HG02981 (cell line): ENCODE results near the gene CYP3A4.
"Not testable (repeated sequence)": the region's sequence is repeated elsewhere in the genome, so short reads cannot be mapped to it uniquely, and the experiment has no call there.

ENCODE experiments used
- ATAC-seq: cut with Tn5 transposase; IDR thresholded peaks from one replicate; pipeline ENCODE4 v1.9.1; 2021; ENCODE audit warnings: mild to moderate bottlenecking, moderate library complexity; ENCODE audit not compliant: unreplicated experiment

The CYP3A4 gene

DNA sequence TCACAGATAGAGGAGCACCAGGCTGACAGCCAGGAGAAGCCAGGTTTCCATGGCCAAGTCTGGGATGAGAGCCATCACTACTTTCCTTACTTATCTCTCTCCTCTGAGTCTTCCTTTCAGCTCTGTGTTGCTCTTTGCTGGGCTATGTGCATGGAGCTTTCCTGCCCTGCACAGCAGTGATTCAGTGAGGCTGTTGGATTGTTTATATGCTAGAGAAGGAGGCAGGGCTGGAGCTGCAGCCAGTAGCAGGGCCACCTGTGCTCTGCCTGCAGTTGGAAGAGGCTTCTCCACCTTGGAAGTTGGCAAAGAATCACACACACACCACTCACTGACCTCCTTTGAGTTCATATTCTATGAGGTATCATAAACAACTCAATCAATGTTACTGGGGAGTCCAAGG is at the start of gene CYP3A4:
Gene CYP3A4 (minus strand): TSS at position 178 of the 400 bp plus-strand sequence. CDS start 103 bp downstream, at position 75.
- ATAC-seq = no peak

DNA sequence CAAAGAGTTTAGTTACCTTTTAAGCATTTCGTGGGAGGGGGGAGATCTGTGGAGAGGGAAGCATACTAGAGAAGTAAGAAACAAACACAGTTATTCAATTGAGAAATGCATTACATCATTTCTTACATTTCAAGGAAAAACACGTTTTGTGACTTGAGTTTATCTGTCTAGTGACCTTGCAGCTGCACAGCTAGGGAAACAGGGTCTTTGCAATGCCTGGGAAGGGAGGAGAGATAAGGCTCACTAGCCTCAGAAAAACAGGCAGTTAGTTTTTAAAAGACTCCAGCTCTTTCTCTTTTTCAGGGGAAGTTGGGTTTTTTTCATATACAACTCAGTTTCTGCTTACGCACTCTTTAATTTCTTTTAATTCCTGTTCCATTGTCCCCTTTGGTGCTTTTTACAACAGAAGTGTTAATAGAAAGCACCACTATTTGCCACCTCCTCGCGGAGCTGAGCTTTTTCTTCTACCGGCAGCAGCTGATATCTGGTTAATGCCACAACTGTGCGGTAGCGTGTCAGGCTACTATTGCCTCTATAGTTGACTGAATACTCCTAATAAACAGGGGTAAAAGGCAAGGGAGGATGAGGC is 49.4 kb upstream of the CYP3A4 start:
- no peak for ATAC-seq

DNA sequence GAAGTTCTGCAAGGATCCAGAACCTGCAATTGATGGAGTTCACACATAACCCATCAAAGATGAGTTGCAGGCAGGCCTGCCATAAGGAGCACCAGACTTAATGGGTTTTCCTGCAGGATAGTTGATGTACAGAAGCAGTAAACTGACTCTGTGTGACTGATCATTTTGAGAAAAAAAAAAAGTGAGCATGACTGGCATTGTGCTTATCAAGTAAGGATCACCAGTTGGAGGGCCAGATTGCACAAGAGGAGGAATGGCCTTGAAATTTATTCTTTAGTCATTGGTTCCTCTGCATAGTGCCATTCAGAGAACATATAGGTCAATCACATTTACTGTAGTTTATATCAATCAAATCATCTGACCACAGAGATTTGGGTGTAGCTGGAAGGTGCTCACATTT is 47.6 kb upstream of the CYP3A4 start:
- no peak for ATAC-seq

DNA sequence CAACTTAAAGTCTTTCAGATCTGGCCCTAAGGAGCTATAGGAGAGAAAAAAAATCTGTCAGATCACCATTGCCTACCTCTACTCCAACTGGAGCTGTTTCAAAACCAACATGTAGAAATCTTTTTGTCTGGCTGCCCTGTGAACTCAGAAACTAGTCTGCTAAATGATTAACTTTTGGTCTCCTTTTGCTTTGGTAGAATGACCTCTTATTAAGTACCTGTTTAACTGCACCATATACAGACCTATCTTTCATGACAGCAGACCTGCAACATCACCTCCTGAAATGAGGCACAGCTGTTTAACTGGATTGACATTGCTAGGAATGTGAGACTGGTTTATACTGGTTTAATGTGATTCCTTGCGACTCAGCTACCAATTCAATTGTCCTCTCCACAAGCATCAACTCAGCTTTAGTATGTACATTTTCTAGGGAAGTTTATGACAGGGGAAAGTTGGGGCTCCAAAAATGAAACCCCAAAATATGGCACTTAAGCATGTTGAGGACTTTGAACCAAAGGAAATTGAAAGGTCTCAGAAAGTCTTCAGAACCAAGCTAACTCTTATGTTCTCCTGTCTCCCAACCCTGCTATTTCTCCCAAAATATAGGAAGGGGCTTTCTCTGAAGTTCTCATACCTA is 45.7 kb upstream of the CYP3A4 start:
- ATAC-seq = no peak

DNA sequence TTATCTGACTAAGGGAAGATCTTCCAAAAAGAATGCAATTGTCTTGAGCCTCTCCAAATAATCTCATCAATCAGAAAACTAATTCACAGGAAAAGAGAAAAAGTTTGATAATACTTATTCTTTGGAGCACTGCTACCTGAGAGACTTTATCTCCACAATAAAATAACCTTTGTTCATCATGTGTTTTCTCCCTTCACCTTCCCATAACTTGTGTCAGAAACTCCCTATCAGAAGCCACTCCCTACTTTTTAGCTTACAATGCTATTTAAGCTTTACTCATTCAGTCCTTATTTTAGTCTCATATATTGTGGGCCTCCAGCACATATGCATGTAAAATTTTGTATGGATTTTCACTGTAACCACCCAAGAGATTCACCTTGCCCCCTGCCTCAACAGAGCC is 44.8 kb upstream of the CYP3A4 start:
- ATAC-seq = no peak

DNA sequence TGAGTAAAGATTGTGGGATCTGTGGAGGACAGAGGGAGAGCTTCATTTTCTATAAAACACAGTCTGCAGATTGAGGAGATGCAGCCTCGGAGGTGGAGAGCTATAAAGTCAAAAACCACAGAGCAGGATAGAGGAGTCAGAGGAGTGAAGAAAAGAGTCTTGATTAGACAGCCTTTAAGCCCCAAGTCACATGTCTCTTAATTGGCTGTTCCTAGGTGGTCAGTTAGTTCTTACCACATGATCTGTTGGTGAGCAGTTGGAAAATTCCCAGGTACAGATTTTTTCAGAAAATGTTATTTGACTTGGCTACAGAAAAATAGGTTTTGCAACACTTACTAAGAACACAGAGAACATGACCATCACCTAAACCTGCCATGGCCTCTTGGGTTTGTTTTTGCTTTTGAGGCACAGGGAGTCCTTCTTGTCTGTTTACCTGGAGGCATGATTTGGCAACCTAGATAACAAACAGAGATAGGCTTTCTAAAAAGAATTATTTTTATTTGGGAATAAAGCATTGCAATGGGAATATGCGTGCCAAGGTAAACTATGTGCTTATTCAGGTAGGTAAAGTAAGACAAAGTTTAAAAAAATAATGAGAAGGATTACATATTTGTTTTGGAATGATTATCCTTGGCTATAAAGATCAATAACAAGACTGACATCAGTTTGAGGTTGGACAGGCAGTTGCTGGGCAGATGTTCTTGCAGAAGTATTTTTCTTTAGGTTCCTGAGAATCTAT is 43.2 kb upstream of the CYP3A4 start:
- ATAC-seq = no peak

DNA sequence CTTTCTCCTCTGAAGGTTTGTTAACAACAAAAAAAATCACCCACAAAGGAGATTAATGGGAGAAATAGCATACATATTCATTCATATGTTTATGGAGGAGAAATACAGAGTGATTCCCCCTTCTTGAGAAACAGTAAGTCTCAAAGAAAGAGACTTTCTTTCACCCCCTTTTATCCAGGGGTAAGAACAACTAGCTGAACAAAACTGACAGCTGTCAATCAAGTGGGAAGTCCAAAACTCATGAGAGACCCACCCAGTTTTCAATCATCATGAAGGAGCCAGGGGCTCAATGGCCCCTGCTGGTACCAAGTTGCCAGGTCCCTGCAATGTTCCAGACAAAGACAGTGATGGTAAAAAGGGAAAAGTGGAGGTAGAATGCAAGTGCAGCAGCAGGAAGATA is 41.9 kb upstream of the CYP3A4 start:
- no peak for ATAC-seq

DNA sequence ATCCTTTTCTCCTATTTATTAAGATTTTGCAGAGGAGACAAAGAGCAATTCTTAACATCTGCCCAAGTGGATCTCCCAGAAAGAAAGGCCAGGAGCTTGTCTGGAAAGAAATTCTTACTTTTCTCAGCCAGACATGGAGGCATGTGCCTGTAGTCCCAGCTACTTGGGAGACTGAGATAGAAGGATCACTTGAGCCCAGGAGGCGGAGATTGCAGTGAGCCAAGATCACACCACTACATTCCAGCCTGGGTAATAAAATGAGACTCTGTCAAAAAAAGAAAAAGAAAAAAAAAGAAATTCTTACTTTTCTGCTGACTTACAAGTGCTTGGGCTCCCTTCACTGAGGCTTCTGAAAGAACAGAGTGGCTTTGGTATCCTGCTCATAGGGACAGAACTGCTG is 41.5 kb upstream of the CYP3A4 start:
- no peak for ATAC-seq

DNA sequence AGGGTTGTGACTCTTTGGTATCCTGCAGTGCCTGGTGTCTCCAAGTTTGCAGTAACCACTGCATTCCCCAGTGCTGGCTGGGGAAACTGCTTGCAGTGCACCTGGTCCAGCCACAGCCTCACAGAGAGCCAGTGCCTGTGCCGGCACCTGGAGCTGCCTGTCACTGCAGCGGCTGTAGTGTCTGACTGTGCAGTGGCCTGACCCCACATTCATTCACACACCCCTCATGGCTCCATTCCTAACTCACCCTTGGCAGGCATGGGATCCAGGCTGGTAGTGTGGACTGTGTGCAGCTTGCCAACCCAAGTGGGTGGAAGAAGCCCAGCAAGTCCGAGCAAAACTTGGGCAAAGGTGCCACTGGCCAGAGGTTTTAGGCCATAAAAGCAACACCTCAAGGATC is 40.1 kb upstream of the CYP3A4 start:
- no peak for ATAC-seq

DNA sequence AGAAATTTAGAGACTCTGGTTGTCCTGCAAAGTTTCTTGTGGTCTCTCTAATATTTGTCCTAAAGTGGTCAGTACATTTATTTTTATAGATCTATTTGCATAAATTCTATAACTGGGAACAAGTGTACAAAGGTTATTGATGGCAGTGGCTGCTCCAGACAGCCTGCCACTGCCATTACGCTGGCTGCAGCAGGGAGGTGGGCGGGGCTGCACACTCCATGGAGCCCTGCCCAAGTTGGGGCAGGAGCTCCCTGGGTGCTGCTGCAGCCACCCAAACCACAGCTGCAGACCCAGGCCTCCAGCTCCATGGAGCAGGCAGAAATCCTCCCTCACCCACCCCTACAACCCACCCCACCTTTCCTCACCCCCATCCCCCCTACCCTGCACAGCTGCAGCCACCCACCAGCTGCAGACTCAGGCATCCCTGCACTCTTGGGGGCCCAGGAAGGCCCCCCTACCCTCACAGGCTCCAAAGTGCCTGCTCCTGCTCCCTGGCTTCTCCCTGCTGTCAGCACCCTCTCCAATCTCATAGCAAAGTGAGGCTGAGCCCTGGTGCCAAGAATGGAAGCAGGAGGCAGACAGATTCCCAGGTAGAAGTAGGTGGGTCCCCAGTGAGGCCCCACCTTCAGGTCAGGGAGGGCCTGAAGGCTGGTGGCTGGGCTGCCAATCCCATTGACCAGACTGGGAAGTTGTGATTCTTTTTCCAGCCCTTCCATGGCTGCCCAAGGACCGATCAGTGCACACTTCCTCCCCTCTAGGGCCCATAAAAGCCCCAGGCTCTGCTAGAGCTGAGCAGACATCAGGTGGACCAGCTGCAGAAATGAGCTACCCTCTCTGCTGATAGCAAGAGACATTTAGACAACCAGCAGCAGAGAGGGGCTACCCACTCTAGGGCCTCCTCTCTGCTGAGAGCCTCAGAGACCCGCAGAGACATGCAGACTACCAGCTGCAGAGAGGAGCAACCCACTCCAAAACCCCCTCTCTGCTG is 39.0 kb upstream of the CYP3A4 start:
- no peak for ATAC-seq

DNA sequence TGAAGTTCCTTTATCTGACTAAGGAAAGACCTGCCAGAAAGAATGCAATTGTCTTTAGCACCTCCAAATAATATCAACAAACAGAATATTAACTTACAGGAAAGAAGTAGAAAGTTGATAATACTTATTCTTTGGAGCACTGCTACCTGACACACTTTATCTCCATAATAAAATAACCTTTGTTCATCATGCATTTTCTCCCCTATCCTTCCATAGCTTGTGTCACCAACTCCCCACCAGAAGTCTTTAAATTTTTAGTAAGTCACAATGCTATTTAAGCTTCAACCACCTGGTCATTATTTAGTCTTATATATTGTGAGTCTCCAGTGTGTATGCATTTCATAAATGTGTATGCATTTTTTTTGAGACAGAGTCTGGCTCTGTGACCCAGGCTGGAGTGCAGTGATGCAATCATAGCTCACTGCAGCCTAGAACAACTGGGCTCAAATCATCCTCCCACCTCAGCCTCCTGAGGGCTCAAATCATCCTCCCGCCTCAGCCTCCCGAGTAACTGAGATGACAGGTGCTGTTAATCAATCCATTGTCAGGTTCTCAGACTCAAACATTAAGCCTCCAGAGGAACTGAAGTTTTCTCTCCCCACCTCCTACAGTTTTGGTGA is 36.5 kb upstream of the CYP3A4 start:
- no peak for ATAC-seq

DNA sequence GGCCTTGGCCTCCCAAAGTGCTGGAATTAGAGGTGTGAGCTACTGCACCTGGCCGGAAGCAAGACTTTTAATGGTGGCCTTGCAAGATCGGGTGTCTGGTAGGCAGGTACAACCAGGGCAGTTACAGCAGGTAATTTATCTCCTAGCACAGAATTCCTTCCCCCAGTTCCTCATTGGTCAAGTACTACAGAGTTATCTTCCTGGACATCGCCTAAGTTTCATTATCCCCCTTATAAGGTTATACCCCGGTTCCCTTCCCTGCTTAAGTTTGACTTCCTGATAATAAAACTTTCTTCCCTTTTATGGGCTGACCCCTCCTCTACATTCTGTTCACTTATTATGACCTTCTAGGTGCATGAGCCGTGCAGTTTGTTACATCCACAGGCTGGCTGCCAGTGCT is 24.8 kb upstream of the CYP3A4 start:
- no peak for ATAC-seq

DNA sequence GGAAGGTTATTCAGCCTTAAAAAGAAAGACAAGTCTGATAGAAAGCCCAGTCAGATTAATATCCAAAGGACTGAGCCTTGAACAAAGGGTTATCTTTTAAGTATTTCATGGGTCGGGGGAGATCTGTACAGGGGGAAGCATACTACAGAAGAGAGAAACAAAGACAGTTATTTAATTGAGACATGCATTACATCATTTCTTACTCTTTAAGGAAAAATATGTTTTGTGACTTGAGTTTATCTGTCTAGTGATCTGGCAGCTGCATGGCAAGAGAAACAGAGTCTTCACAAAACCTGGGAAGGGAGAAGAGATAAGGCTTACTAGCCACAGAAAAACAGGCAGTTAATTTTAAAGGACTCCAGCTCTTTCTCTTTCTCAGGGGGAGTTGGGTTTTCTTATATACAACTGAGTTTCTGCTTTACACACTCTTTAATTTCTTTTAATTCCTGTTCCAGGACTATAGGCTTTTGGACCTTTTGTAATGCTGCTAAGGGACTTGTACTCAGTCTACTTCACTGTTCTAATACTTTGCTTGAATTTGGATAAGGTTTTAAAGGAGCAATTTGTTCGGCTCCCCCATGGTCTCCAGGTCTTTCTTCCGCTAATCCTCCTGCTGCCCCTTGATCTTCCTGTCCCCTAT is 23.0 kb upstream of the CYP3A4 start:
- ATAC-seq = no peak

DNA sequence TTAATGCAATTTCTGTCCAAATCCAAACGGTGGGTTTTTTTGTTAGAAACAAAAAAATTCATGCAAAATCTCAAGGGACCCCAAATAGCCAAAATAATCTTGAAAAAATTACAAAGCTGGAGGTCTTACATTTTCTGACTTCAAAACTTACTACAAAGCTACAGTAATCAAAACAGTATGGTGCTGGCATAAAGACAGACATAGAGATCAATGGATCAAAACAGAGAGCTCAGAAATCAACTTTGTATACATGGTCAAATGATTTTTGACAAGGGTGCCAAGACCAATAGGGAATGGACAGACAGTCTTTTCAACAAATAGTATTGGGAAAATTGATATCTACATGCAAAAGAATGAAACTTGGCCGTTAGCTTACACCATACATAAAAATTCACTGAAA is 21.7 kb upstream of the CYP3A4 start:
- no peak for ATAC-seq

DNA sequence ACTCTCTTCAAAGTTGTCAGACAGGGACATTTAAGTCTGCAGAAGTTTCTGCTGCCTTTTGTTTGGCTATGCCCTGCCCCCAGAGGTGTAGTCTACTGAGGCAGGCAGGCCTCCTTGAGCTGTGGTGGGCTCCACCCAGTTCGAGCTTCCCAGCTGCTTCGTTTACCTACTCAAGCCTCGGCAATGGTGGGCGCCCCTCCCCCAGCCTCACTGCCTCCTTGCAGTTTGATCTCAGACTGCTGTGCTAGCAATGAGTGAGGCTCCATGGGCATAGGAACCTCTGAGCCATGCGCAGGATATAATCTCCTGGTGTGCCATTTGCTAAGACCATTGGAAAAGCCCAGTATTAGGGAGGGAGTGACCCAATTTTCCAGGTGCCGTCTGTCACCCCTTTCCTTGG is 19.1 kb upstream of the CYP3A4 start:
- ATAC-seq = not testable (repeated sequence)

DNA sequence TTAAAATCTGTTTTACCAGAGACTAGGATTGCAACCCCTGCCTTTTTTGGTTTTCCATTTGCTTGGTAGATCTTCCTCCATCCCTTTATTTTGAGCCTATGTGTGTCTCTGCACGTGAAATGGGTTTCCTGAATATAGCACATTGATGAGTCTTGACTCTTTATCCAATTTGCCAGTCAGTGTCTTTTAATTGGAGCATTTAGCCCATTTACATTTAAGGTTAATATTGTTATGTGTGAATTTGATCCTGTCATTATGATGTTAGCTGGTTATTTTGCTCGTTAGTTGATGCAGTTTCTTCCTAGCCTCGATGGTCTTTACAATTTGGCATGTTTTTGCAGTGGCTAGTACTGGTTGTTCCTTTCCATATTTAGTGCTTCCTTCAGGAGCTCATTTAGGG is 17.4 kb upstream of the CYP3A4 start:
- not testable (repeated sequence) for ATAC-seq

DNA sequence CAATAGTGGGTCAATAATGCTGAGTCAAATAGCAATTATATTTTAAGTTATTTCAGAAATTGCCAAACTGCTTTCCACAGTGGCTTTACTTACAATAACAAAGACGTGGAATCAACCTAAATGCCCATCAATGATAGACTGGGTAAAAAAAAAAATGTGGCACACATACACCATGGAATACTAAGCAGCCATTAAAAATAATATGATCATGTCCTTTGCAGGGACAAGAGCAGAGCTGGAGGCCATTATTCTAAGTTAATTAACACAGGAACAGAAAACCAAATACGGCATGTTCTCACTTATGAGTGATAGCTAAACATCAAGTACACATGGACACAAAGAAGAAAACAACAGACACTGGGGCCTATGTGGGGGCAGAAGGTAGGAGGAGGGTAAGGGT is 15.0 kb upstream of the CYP3A4 start:
- no peak for ATAC-seq

DNA sequence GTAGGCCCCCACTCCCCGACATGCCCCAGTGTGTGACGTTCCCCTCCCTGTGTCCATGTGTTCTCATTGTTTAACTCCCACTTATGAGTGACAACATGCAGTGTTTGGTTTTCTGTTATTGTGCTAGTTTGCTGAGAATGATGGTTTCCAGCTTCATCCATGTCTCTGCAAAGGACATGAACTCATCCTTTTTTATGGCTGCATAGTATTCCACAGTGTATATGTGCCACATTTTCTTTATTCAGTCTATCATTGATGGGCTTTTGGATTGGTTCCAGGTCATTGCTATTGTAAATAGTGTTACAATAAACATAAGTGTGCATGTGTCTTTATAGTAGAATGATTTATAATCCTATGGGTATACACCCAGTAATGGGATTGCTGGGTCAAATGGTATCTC is 11.9 kb upstream of the CYP3A4 start:
- not testable (repeated sequence) for ATAC-seq

DNA sequence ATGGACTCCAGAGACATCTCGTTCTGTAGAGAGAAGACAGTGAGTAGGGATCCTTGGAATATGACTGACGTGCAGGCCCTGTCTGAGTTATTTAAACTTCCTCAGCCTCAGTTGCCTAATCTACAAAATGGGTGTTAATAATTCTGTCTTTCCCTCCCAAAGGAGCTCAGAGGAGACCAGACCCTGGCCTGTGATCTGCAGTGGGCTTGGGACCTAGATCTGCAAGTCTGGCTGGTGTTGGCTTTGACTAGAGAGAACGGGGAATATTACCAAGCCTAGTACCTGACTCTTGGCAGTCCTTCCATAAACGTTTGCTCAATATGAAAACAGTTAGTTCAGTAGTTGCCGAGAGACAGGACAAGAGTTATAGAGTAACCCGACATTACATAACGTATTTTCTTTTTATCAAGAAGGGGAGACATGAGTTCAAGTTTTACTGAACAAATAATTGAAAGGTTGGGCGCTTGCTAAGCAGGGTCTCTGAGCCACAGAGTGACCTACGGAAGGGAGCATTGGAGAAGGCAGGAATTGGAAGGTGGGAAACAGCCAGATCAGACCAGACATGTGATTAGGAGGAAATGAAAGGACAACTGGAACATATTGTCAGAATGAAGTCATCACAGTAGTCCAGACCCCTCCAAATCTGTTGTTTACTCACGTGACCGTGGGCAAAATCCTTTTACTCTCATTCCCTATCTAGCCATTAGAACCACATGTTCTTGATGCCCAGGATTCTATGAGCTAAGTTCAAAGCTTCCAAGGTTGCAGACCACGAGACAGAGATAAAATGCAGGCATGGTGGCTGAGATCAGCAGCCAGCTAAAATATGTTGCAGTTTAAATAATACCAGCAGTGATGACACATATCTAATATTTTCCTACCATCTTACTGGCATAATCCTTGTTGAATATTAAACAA is 10.9 kb upstream of the CYP3A4 start:
- no peak for ATAC-seq
